K562 (cell line): Measurements from ENCODE around the gene C14orf180. TPM values are rescaled to one million over a fixed set of nuclear protein-coding genes. Genes with fewer than 3 reads are reported as not detected.

Experiments
- ARID1B ChIP-seq: fragments of 450-650 bp; IDR thresholded peaks from 2 replicates; pipeline ENCODE4 v1.6.1; 2016; ENCODE audit warnings: antibody characterized with exemption, mild to moderate bottlenecking, inconsistent platforms
- CBFB ChIP-seq: sonication (generic); formaldehyde crosslinking; IDR thresholded peaks from 2 replicates; pipeline ENCODE4 v1.4.0; 2020; ENCODE audit warnings: mild to moderate bottlenecking, missing genetic modification reagents
- CEBPG ChIP-seq, 3 experiments: fragments of 200-800 bp in 1 of 3; sonication (Bioruptor generic) in 1 of 3; sonication (generic) in 1 of 3; formaldehyde crosslinking in 1 of 3; IDR thresholded peaks in 2 of 3; conservative IDR thresholded peaks in 1 of 3; 2 replicates each; pipeline versions ENCODE4 v1.6.1 to v1.8.0; 2016 to 2022; ENCODE audit warnings: missing compliant biosample characterization in 2 of 3, missing genetic modification characterization in 2 of 3, mild to moderate bottlenecking in 1 of 3, missing genetic modification reagents in 1 of 3
- EP400 ChIP-seq: fragments of 450-650 bp; IDR thresholded peaks from 2 replicates; pipeline ENCODE4 v1.6.1; 2017; ENCODE audit warnings: antibody characterized with exemption, mild to moderate bottlenecking, moderate library complexity
- SUPT5H ChIP-seq: fragments of 450-650 bp; IDR thresholded peaks from 2 replicates; pipeline ENCODE4 v1.6.1; 2016
- ZBTB34 ChIP-seq: fragments of 250-450 bp; sonication (Bioruptor Pico); IDR thresholded peaks from 2 replicates; pipeline ENCODE4 v1.8.0; 2021; ENCODE audit warnings: mild to moderate bottlenecking, moderate library complexity
- ZKSCAN8 ChIP-seq: fragments of 200-800 bp; sonication (Bioruptor generic); IDR thresholded peaks from 2 replicates; pipeline ENCODE4 v1.6.1; 2016; ENCODE audit warnings: missing genetic modification characterization, missing compliant biosample characterization
- ZNF431 ChIP-seq: sonication (generic); formaldehyde crosslinking; IDR thresholded peaks from 2 replicates; pipeline ENCODE4 v1.8.0; 2022; ENCODE audit warnings: mild to moderate bottlenecking, missing genetic modification reagents
- polyA plus RNA-seq, 8 experiments: library from polyadenylated mRNA; depleted of rRNA in 4 of 8; stranded (reverse) in 5 of 8; unstranded in 3 of 8; fragments of >200 nt; fragmentation: Nextera tagmentation in 2 of 8; fragmentation: Illumina TruSeq in 1 of 8; extraction: Ambion mirVana in 2 of 8; extraction: Trizol in 1 of 8; gene quantifications; 2 replicates each; pipeline versions ENCODE4 v1.2.1 to v1.2.3, GENCODE V29; 2011 to 2014; ENCODE audit warnings: inconsistent platforms in 1 of 8, missing spikeins in 1 of 8
- total RNA-seq, 7 experiments: library from RNA; depleted of rRNA in 6 of 7; stranded (reverse); fragments of >200 nt in 6 of 7; fragmentation: Illumina TruSeq in 2 of 7; extraction: Trizol in 2 of 7; gene quantifications; 2 replicates each; pipeline versions ENCODE4 v1.2.1 to v1.2.3, GENCODE V29; 2011 to 2021; ENCODE audit warnings: low replicate concordance in 1 of 7
- TF ChIP-seq, protein P1 (sequence below): sonication (generic); formaldehyde crosslinking; IDR thresholded peaks from 2 replicates; pipeline ENCODE4 v1.8.0; 2022; ENCODE audit warnings: mild to moderate bottlenecking, missing genetic modification reagents
- TF ChIP-seq, protein P2 (sequence below): fragments of 250-450 bp; sonication (Bioruptor Pico); IDR thresholded peaks from 2 replicates; pipeline ENCODE4 v1.5.0; 2021
- TF ChIP-seq, protein P3 (sequence below), 2 experiments: fragments of 450-650 bp in 1 of 2; sonication (generic) in 1 of 2; formaldehyde crosslinking in 1 of 2; IDR thresholded peaks; 2 replicates each; pipeline versions ENCODE4 v1.7.1 to v1.9.0; 2016 to 2022; ENCODE audit warnings: inconsistent platforms in 1 of 2, mild to moderate bottlenecking in 1 of 2, missing genetic modification reagents in 1 of 2

C14orf180 gene
- total and polyA plus RNA-seq, 9 of the 15 experiments (the other 6 are each of a cell fraction or from before 2014, with no cell fraction given), result not detected

GRCh38 chr14:104546591-104547309 lies 32.8 kb upstream of the C14orf180 start (continued):
- TF ChIP-seq ZBTB34 (CRISPR knock-in tag) (no peak), CEBPG (CRISPR knock-in tag; IDR thresholded peaks at IDR 0.05) (no peak), CEBPG (tag; conservative IDR thresholded peaks at IDR 0.05 in 1 of 2, IDR thresholded peaks at IDR 0.05 in 1 of 2) (no peak), ARID1B (no peak), ZNF431 (CRISPR knock-in tag) (no peak), SUPT5H (no peak), CBFB (no peak), EP400 (no peak), ZKSCAN8 (CRISPR knock-in tag) (no peak)
- TF ChIP-seq, protein P1, sequence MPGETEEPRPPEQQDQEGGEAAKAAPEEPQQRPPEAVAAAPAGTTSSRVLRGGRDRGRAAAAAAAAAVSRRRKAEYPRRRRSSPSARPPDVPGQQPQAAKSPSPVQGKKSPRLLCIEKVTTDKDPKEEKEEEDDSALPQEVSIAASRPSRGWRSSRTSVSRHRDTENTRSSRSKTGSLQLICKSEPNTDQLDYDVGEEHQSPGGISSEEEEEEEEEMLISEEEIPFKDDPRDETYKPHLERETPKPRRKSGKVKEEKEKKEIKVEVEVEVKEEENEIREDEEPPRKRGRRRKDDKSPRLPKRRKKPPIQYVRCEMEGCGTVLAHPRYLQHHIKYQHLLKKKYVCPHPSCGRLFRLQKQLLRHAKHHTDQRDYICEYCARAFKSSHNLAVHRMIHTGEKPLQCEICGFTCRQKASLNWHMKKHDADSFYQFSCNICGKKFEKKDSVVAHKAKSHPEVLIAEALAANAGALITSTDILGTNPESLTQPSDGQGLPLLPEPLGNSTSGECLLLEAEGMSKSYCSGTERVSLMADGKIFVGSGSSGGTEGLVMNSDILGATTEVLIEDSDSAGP (CRISPR knock-in tag), result no peak
- TF ChIP-seq, protein P2, sequence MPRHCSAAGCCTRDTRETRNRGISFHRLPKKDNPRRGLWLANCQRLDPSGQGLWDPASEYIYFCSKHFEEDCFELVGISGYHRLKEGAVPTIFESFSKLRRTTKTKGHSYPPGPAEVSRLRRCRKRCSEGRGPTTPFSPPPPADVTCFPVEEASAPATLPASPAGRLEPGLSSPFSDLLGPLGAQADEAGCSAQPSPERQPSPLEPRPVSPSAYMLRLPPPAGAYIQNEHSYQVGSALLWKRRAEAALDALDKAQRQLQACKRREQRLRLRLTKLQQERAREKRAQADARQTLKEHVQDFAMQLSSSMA (CRISPR knock-in tag), result no peak
- TF ChIP-seq, protein P3, sequence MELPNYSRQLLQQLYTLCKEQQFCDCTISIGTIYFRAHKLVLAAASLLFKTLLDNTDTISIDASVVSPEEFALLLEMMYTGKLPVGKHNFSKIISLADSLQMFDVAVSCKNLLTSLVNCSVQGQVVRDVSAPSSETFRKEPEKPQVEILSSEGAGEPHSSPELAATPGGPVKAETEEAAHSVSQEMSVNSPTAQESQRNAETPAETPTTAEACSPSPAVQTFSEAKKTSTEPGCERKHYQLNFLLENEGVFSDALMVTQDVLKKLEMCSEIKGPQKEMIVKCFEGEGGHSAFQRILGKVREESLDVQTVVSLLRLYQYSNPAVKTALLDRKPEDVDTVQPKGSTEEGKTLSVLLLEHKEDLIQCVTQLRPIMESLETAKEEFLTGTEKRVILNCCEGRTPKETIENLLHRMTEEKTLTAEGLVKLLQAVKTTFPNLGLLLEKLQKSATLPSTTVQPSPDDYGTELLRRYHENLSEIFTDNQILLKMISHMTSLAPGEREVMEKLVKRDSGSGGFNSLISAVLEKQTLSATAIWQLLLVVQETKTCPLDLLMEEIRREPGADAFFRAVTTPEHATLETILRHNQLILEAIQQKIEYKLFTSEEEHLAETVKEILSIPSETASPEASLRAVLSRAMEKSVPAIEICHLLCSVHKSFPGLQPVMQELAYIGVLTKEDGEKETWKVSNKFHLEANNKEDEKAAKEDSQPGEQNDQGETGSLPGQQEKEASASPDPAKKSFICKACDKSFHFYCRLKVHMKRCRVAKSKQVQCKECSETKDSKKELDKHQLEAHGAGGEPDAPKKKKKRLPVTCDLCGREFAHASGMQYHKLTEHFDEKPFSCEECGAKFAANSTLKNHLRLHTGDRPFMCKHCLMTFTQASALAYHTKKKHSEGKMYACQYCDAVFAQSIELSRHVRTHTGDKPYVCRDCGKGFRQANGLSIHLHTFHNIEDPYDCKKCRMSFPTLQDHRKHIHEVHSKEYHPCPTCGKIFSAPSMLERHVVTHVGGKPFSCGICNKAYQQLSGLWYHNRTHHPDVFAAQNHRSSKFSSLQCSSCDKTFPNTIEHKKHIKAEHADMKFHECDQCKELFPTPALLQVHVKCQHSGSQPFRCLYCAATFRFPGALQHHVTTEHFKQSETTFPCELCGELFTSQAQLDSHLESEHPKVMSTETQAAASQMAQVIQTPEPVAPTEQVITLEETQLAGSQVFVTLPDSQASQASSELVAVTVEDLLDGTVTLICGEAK (IDR thresholded peaks at IDR 0.05), result no peak
- TF ChIP-seq, protein P3 (CRISPR knock-in tag; IDR thresholded peaks at IDR 0.05), result no peak
